NCI-H1092 (cell line): ENCODE data around the gene LRRC19.

Experiments used
- DNase-seq: peaks from one replicate; lab custom pipeline; 2025; lab: John Stamatoyannopoulos, UW

The LRRC19 gene

DNA sequence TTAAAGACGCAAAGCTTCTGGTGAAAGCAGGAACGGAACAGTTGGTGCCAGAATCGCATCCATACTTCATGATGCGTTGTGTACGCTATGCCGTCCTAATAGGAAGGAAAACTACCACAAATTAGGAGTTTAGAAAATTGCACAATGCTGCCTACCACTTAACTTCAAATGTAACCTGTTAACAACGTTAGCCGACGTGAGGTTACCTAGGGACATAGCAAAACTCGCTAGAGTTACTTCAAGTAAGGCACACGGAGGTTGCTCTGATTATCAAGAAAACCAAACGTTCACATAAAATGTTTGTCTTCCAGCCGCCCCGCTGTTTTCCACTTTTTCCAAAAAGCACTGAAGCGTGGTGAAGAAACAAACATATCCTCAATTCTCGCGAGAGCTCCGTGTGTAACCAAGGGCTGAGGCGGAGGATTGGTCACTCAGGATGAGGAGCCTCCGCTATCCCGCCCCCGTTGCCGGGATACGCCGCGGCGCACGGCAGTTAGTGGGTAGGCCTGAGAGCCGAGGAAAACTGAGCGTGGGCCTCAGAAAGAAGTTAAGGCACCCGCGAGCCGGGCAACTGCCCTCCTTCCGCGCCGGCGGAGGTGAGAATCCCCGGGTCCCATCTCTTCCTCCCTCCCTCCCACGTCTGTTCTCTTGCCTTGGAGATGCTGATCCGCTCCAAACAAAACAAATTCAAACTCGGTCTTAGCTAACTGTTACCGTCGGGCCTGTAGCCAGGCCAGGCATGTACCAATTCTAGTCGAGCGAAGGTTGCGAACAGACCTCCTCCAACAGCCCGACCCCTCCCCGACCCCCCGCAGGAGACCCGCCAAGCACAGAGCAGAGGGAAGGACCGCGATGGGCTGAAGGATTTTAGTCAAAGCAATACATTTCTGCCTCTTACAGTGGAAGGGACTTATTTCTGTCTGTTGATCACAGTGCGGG lies 49.3 kb downstream of the LRRC19 start, which contains the start of gene IFT74:
IFT74 (plus strand) TSS at position 492 of the 939 bp plus-strand sequence. CDS start 5,556 bp downstream, outside the sequence.
- peak; percentile 99 for DNase-seq

DNA sequence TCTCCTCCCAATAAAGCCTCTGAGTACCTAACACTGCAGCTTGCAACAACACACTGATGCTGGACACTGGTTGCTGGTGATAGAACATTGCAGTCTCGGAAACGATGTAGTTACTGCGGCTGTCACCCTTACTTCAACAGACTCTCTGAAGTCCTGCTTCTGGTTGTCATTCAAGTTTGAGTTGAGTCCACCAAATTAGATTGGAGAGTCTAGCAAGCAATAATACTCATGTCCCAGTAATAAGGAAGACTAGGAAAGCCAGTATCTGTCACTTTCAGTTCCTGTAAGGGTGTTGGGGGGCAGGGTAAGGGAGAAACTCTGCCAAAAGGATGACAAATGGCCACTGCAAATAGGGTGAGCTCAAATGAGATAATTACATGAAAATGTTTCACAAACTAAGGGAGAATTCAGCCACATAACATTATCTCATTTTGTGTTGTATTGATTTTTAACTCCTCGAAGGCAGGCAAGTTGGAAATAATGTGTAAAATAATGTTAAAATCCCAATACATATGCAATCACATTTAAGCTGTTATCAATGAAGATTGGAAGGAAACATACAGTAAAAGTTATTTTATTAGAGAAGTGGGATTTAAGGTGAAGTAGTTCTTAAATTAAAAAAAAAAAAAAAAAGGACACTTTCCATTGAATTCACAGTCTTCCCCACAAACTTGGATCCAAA lies 50.1 kb downstream of the LRRC19 start:
- DNase-seq = no peak

DNA sequence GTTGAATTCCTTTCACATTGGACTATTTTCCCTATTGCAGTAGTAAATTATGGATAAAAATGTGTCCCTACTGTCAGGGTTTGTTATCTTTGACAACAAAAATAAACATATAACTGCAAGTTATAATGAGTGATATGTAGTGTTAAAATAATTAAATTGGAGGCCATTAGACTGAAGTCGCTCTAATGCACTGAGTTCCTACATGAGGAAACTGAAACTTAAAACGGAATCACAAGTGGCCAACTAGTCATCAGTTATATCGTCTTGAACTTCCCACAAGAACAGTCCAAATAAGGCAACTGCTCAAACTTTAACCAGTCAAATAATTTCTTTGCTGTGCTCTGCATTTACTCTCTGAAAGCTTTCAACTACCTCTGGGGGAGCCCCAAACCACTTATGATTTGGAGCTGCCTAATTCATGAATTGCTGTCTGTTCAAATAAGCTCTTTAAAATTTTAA lies 51.4 kb downstream of the LRRC19 start:
- no peak for DNase-seq

DNA sequence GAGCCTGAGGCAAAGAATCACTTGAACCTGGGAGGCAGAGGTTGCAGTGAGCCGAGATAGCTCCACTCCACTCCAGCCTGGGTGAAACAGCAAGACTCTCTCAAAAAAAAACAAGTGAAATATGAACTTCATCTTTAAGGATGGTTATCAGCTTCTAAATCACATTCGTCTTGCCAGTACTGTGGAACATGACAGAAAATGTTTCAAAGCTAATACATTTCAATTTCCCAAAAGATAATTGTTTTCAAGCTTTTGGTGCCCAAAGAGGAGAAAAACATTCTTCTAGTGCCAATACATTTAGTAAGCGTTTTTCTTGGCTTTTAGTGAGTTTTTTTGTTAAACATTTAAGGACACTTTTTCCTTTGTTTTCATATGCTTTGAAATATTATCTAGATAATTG lies 53.7 kb downstream of the LRRC19 start:
- DNase-seq = no peak

DNA sequence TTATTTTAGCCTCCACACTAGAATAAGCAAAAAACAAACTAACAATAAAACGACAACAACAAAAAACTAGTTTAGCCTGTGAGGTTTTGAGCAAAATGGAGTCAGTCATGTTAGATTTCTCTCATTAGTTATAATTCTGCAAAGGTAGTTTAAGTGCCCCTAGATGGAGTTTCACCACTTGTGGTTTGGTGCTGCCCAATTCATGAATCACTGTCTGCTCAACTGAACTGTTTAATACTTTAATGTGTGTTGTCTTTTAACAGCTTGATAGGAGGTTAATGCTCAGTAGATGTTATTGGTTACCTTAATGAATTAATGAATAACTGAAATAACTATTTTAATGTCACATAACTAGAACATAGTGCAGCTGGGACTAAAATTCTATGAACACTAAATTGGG lies 55.0 kb downstream of the LRRC19 start:
- no peak for DNase-seq

DNA sequence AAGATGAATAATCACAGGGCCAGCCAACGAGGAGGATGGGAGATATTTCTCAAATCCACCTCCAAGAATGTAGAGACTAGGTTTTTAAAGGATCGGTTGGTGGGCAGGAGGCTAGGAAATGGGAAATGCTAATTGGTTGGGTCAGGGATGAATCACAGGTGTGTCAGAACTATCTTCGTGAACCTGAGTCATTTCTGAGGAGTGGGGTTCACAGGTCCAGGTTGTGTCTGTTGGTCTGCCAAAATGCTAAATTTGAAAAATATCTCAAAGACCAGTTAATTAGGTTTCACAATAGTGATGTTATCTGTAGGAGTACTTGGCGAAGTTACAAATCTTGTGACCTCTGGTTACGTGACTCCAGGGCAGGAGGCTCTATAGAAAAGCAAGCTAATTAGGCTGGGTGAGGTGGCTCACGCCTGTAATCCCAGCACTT lies 55.8 kb downstream of the LRRC19 start:
- no peak for DNase-seq

DNA sequence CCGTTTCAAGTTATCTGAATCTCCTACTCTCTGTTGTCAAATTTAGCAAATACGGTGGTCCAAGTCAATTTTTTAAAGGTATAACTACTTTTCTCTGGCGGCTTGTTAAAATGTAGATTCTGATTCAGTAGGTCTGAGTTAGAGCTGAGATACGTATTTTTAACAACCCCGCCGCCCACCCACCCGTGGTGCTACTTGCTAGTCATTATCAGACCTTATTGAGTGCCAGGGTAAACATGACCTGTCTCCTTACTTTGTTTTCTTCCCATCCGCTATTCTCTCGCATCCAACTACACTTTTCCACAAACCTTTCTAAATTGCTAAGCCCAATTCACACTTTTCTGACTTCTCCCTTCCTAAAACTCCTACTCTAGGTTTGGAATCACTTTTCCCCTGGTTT lies 57.7 kb downstream of the LRRC19 start:
- no peak for DNase-seq

DNA sequence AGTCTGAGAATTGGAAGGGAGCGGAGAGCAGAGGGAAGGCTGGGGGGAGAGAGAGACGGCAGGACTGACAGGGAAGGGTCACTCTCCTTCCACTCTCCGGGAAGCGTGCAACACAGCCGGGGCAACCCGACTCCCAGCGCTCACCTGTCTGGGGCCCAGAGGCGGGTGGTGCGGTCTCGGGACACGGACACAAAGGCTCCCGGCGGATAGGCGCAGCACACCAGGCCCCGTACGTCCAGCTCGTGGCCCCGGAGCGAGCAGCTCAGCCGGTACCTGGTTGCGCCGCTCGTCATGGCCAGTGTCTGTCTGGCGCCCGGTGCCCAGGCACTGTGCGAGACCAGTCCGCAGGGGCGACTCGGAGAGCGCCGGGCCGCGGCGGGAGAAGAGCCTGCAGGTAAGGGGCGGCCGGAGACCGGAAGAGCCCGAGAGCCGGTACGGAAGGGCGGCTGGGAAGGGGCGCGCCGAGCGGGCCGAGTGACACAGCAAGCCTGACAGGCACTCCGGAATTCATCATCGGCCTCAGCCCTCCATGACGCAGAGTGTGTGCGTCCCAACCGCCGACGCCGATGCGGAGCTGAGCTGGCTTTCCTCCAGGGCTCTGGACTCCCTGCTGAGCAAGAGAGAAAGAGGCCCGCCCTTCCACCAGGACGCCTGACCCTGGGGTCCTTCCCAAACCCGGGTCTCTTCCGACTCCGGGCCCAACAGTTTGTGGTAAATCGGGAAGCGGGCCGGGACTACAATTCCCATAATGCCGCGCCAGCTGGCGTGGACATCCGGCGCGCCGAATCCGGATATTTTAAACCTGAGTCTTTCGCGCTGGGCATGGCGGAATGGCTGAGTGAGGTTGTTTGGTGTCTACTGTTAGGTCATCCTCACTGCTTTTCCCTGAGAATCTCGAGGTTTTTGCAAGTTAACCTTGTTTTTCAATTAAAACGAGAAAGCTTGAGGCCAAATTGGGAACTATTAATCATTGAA lies 58.4 kb downstream of the LRRC19 start, which contains the start of gene PLAA:
PLAA (minus strand) TSS at position 490 of the 975 bp plus-strand sequence; CDS start at position 293, 197 bp downstream.
- DNase-seq = peak; percentile 95

DNA sequence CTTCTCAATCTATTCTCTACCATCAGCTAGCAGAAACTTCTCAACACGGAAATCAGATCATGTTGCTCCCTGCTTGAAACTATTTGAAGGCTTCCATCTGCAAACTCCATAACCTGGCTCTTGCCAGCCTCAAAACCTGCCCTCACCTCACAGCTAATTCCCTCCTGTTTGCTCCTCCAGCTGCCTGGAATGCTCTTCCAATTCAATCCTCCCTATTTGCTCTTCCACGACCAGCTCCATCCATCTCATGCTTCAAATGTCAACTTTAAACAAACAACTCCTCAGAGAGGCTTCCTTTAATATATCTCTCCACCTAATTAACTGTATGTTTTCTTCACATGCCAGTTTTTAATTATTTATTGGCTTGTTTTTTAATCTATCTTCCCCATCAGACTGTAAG lies 59.9 kb downstream of the LRRC19 start:
- no peak for DNase-seq
